H1 (cell line): ENCODE data around the gene HIBCH. TPM values are rescaled to one million over a fixed set of nuclear protein-coding genes. Genes with fewer than 3 reads are reported as not detected.

ENCODE experiments used
- CTCF ChIA-PET: fragments of 300-600 bp; sonication (Branson Sonifier 250); formaldehyde crosslinking; loops from one replicate; lab custom pipeline; 2021; ENCODE audit not compliant: partially characterized antibody; lab: Charles Lee
- POLR2A ChIA-PET: fragments of 300-600 bp; sonication (Branson Sonifier 250); formaldehyde crosslinking; loops from one replicate; lab custom pipeline; 2021; ENCODE audit warnings: inconsistent platforms; ENCODE audit not compliant: partially characterized antibody; lab: Charles Lee
- DNase-seq, 2 experiments: peaks; one replicate each; pipeline versions ENCODE4 v3.0.0 to v3.0.0-alpha.2; 2010 to 2022; ENCODE audit warnings: low spot score in 2 of 2, low read depth in 1 of 2, mixed read lengths in 1 of 2
- FAIRE-seq: peaks from 2 replicates; lab custom pipeline; 2011; peaks lifted over from hg19 to GRCh38; lab: Jason Lieb, UNC
- H2AFZ ChIP-seq: 2 replicates; pipeline ENCODE4 v1.8.1; 2012; ENCODE audit warnings: low read length, inconsistent platforms
- H2AK5ac ChIP-seq: 2 replicates; pipeline ENCODE4 v1.6.1; 2013; ENCODE audit warnings: low read depth, low read length
- H2BK120ac ChIP-seq: replicated peaks from 2 replicates; pipeline ENCODE3; 2013; ENCODE audit warnings: low read depth, low read length, inconsistent platforms
- H2BK12ac ChIP-seq: 2 replicates; pipeline ENCODE4 v1.6.1; 2013; ENCODE audit warnings: low read depth, low read length
- H2BK15ac ChIP-seq: 2 replicates; pipeline ENCODE4 v1.6.1; 2013; ENCODE audit warnings: low read length
- H2BK20ac ChIP-seq: 2 replicates; pipeline ENCODE4 v1.6.1; 2013; ENCODE audit warnings: low read length
- H2BK5ac ChIP-seq: 2 replicates; pipeline ENCODE4 v1.6.1; 2013; ENCODE audit warnings: low read depth, low read length
- H3K14ac ChIP-seq: 2 replicates; pipeline ENCODE4 v1.6.1; 2013; ENCODE audit warnings: inconsistent platforms; ENCODE audit not compliant: insufficient read length
- H3K18ac ChIP-seq: 2 replicates; pipeline ENCODE4 v1.6.1; 2013; ENCODE audit warnings: low read length; ENCODE audit errors: extremely low read depth
- H3K23ac ChIP-seq: 2 replicates; pipeline ENCODE4 v1.6.1; 2013; ENCODE audit warnings: inconsistent platforms; ENCODE audit not compliant: insufficient read length
- H3K23me2 ChIP-seq: 2 replicates; pipeline ENCODE4 v1.6.1; 2013; ENCODE audit warnings: low read depth, low read length
- H3K27ac ChIP-seq: 2 replicates; pipeline ENCODE4 v1.6.1; 2011; ENCODE audit warnings: low read depth, low read length, inconsistent platforms
- H3K27me3 ChIP-seq, 4 experiments: replicated peaks in 1 of 4; 1 replicate in 1 of 4; 2 replicates in 3 of 4; pipeline versions ENCODE4 v1.6.1 to v1.8.1; 2011 to 2013; ENCODE audit warnings: low read length in 3 of 4, mild to moderate bottlenecking in 3 of 4, inconsistent platforms in 2 of 4, mixed read lengths in 2 of 4, moderate library complexity in 1 of 4; ENCODE audit not compliant: control insufficient read depth in 3 of 4, insufficient read depth in 3 of 4; ENCODE audit errors: extremely low read depth in 1 of 4
- H3K36me3 ChIP-seq, 4 experiments: 2 replicates each; pipeline versions ENCODE4 v1.6.1 to v1.8.1; 2011 to 2013; ENCODE audit warnings: mild to moderate bottlenecking in 4 of 4, low read length in 3 of 4, moderate library complexity in 2 of 4, control low read depth in 1 of 4, inconsistent platforms in 1 of 4; ENCODE audit not compliant: insufficient read depth in 4 of 4, control insufficient read depth in 2 of 4
- H3K4ac ChIP-seq: replicated peaks from 2 replicates; pipeline ENCODE3; 2013; ENCODE audit warnings: low read length, low read depth, mixed read lengths, inconsistent platforms; ENCODE audit not compliant: insufficient read length
- H3K4me1 ChIP-seq, 4 experiments: replicated peaks in 1 of 4; 1 replicate in 1 of 4; 2 replicates in 3 of 4; pipeline versions ENCODE4 v1.6.1 to v1.8.1; 2011 to 2013; ENCODE audit warnings: low read length in 3 of 4, inconsistent platforms in 2 of 4, mixed read lengths in 1 of 4; ENCODE audit not compliant: insufficient read depth in 4 of 4, control insufficient read depth in 3 of 4
- H3K4me2 ChIP-seq, 2 experiments: 2 replicates each; pipeline versions ENCODE4 v1.6.1 to v1.8.1; 2011 to 2013; ENCODE audit warnings: low read depth in 2 of 2, low read length in 2 of 2, control low read depth in 1 of 2, inconsistent platforms in 1 of 2, mild to moderate bottlenecking in 1 of 2; ENCODE audit not compliant: insufficient read depth in 1 of 2
- H3K4me3 ChIP-seq, 4 experiments: fragments of 200-600, 300-600 bp in 1 of 4; sonication (generic), shearing (Covaris generic), sonication (Bioruptor Twin) in 1 of 4; 2 replicates each; pipeline versions ENCODE4 v1.5.1 to v1.8.1; 2011 to 2016; ENCODE audit warnings: low read length in 4 of 4, low read depth in 3 of 4, control low read depth in 2 of 4, inconsistent platforms in 2 of 4, mild to moderate bottlenecking in 2 of 4, mixed read lengths in 1 of 4, moderate library complexity in 1 of 4; ENCODE audit not compliant: insufficient read depth in 2 of 4; ENCODE audit errors: extremely low read depth in 1 of 4
- H3K56ac ChIP-seq: replicated peaks from 2 replicates; pipeline ENCODE3; 2013; ENCODE audit warnings: low read depth, mild to moderate bottlenecking, mixed read lengths, low read length, inconsistent platforms; ENCODE audit not compliant: insufficient read length
- H3K79me1 ChIP-seq: 2 replicates; pipeline ENCODE4 v1.6.1; 2013; ENCODE audit warnings: low read depth, low read length, control low read depth
- H3K79me2 ChIP-seq, 2 experiments: 2 replicates each; pipeline versions ENCODE4 v1.6.1 to v1.8.1; 2012 to 2013; ENCODE audit warnings: low read length in 2 of 2, mild to moderate bottlenecking in 2 of 2, inconsistent platforms in 1 of 2; ENCODE audit not compliant: insufficient read depth in 2 of 2, control insufficient read depth in 1 of 2
- H3K9ac ChIP-seq, 4 experiments: replicated peaks in 1 of 4; 1 replicate in 1 of 4; 2 replicates in 3 of 4; pipeline versions ENCODE4 v1.6.1 to v1.8.1; 2011 to 2013; ENCODE audit warnings: low read depth in 3 of 4, low read length in 3 of 4, control low read depth in 2 of 4, mild to moderate bottlenecking in 2 of 4, moderate library complexity in 2 of 4, inconsistent platforms in 1 of 4; ENCODE audit errors: extremely low read depth in 1 of 4
- H3K9me3 ChIP-seq, 2 experiments: 2 replicates each; pipeline versions ENCODE4 v1.6.1 to v1.8.1; 2012 to 2013; ENCODE audit warnings: mild to moderate bottlenecking in 2 of 2, moderate library complexity in 2 of 2, control low read depth in 1 of 2, inconsistent platforms in 1 of 2, low read depth in 1 of 2, low read length in 1 of 2, mixed read lengths in 1 of 2; ENCODE audit not compliant: insufficient read depth in 2 of 2
- H4K20me1 ChIP-seq, 2 experiments: replicated peaks in 1 of 2; 2 replicates each; pipeline versions ENCODE3 to v1.8.1; 2011 to 2013; ENCODE audit warnings: inconsistent platforms in 2 of 2, low read length in 2 of 2, mild to moderate bottlenecking in 1 of 2; ENCODE audit not compliant: insufficient read depth in 2 of 2, control insufficient read depth in 1 of 2
- H4K5ac ChIP-seq: 2 replicates; pipeline ENCODE4 v1.6.1; 2013; ENCODE audit warnings: low read length, low read depth, mixed read lengths, inconsistent platforms; ENCODE audit not compliant: insufficient read length
- H4K8ac ChIP-seq: 2 replicates; pipeline ENCODE4 v1.8.0; 2013; ENCODE audit warnings: mild to moderate bottlenecking, moderate library complexity, low read length, inconsistent platforms; ENCODE audit not compliant: insufficient read depth; ENCODE audit errors: extremely low read depth
- H4K91ac ChIP-seq: replicated peaks from 2 replicates; pipeline ENCODE3; 2013; ENCODE audit warnings: low read length, mixed read lengths, inconsistent platforms; ENCODE audit not compliant: insufficient read length
- CTCF ChIP-seq, 3 experiments: IDR thresholded peaks; 1 replicate in 2 of 3; 2 replicates in 1 of 3; pipeline versions ENCODE4 v1.5.1 to v1.6.1; 2011; ENCODE audit warnings: low read length in 3 of 3, mild to moderate bottlenecking in 3 of 3, inconsistent platforms in 2 of 3, low read depth in 1 of 3, moderate library complexity in 1 of 3; ENCODE audit not compliant: insufficient read depth in 1 of 3; ENCODE audit errors: control extremely low read depth in 1 of 3
- JUND ChIP-seq: IDR thresholded peaks from 2 replicates; pipeline ENCODE4 v1.6.1; 2011; ENCODE audit warnings: mild to moderate bottlenecking, improper control_type of control experiment, low read length
- WGBS, 2 experiments: shearing (Covaris generic) in 1 of 2; methylation state at CpG; one replicate each; pipeline versions ENCODE4 v1.1.6 to v1.1.7; 2013 to 2015; ENCODE audit warnings: low lambda C conversion rate in 2 of 2, mixed read lengths in 2 of 2, inconsistent platforms in 1 of 2, low coverage in 1 of 2, missing lambda C conversion rate in 1 of 2; ENCODE audit not compliant: insufficient replicate concordance in 2 of 2, insufficient coverage in 1 of 2, insufficient read length in 1 of 2; ENCODE audit errors: extremely low coverage in 1 of 2, missing lambda C conversion rate in 1 of 2; 5-methylcytosine and 5-hydroxymethylcytosine counted together
- long read RNA-seq, 2 experiments: library from RNA in 1 of 2; library from capped mRNA in 1 of 2; stranded (forward); transcript quantifications; one replicate each; pipeline ENCODE4 v2.0.0, GENCODE V29; 2021; ENCODE audit warnings: inconsistent platforms in 1 of 2
- polyA minus RNA-seq, 3 experiments: library from RNA; depleted of rRNA, polyadenylated mRNA; stranded (reverse); fragments of >200 nt; gene quantifications; 1 replicate in 2 of 3; 2 replicates in 1 of 3; pipeline ENCODE4 v1.2.3, GENCODE V29; 2011
- polyA plus RNA-seq, 7 experiments: library from polyadenylated mRNA; depleted of rRNA in 3 of 7; stranded (reverse) in 5 of 7; unstranded in 2 of 7; fragments of >200 nt in 5 of 7; fragments of 200-250 nt in 2 of 7; gene quantifications; 1 replicate in 5 of 7; 2 replicates in 1 of 7; 4 replicates in 1 of 7; pipeline versions ENCODE4 v1.2.1 to v1.2.3, GENCODE V29; 2011 to 2013; ENCODE audit warnings: missing spikeins in 2 of 7, mixed read lengths in 2 of 7
- total RNA-seq: library from RNA; stranded (reverse); fragmentation: NEBNext Ultra II Directional; extraction: Animal tissue kit (Norgen Biotek cat#: 25700); gene quantifications from 2 replicates; pipeline ENCODE4 v1.2.1, GENCODE V29; 2021

The HIBCH gene, protein sequence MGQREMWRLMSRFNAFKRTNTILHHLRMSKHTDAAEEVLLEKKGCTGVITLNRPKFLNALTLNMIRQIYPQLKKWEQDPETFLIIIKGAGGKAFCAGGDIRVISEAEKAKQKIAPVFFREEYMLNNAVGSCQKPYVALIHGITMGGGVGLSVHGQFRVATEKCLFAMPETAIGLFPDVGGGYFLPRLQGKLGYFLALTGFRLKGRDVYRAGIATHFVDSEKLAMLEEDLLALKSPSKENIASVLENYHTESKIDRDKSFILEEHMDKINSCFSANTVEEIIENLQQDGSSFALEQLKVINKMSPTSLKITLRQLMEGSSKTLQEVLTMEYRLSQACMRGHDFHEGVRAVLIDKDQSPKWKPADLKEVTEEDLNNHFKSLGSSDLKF
- total RNA-seq (30.7 and 31.8 TPM in 2 replicates), polyA plus RNA-seq (2011; rRNA removed) (4.7 and 7.5 TPM in 2 replicates), polyA minus RNA-seq (2011; rRNA and poly(A)+ RNA removed) (16.2 and 16.7 TPM in 2 replicates)
- 14.7 TPM for polyA plus RNA-seq (2011; cell fraction: cytosol; rRNA removed)
- 9.6 TPM for polyA plus RNA-seq (2011; cell fraction: nucleus; rRNA removed)
- 18.3 to 37.6 TPM (median 20.5 TPM) in 4 replicates for polyA plus RNA-seq (2012, experiment 1 of 2)
- 2.6 TPM for polyA plus RNA-seq (2012, experiment 2 of 2)
- 24.0 TPM for polyA plus RNA-seq (2013, experiment 1 of 2)
- 21.8 TPM for polyA plus RNA-seq (2013, experiment 2 of 2)
- 11.8 TPM for polyA minus RNA-seq (2011; cell fraction: cytosol; rRNA and poly(A)+ RNA removed)
- 44.2 TPM for polyA minus RNA-seq (2011; cell fraction: nucleus; rRNA and poly(A)+ RNA removed)
- long read RNA-seq, experiment 1, transcript HIBCH-201 (14 exons, 1,939 nt) = major isoform, 9 of 23 reads
- long read RNA-seq, experiment 1, partial matches to known transcripts = 10 of 23 reads
- long read RNA-seq, experiment 1, other reads (novel, unspliced or antisense) = 3 of 23 reads
- long read RNA-seq, experiment 2, transcript HIBCH-201 (14 exons, 1,939 nt) = major isoform, 83 of 183 reads
- long read RNA-seq, experiment 2, partial matches to known transcripts = 77 of 183 reads
- long read RNA-seq, experiment 2, other reads (novel, unspliced or antisense) = 21 of 183 reads

- peaks cover 5% of the 10 kb centered on the region; the same call in 1 of the 2 replicates for H3K23me2 ChIP-seq
- H3K27me3 ChIP-seq = no peaks in the 10 kb centered on the region
- H3K27ac ChIP-seq = no peak within 1 kb of the TSS
- DNase-seq = peak; percentile 94 to 96
- no peak within 1 kb of the TSS for H2BK20ac ChIP-seq
- ChIA-PET CTCF (interaction anchor here (0.6 to 2.4 kb wide), 19 partner anchors 9 to 834 kb away, joined by 3 to 12 read pairs (median 3); a partner anchor contains a TSS), POLR2A (interaction anchor here (0.8 to 2.2 kb wide), 6 partner anchors 10 to 261 kb away, joined by 3 to 7 read pairs (median 3); partner anchors contain the start of gene NEMP2)
- H4K91ac ChIP-seq = no peak within 1 kb of the TSS
- H2BK15ac ChIP-seq = no peak within 1 kb of the TSS
- peak within 1 kb of the TSS in 3 of 4 experiments; percentile 59 to 90 (median 64); a peak in 6 of 7 replicates for H3K9ac ChIP-seq
- peak within 1 kb of the TSS; percentile 99 for H2AFZ ChIP-seq
- no peaks in the 10 kb centered on the region for H3K79me1 ChIP-seq
- 0 out of 2 replicates have a peak within 1 kb of the TSS, but pooled peaks have one; percentile 33 for H2BK12ac ChIP-seq
- no peak within 1 kb of the TSS for H2BK120ac ChIP-seq
- H4K5ac ChIP-seq = peak within 1 kb of the TSS; percentile 32
- 1% methylated on average over 35 of the region's 50 CpGs; no CpG with 5 or more reads in 1 of the 2 experiments for WGBS, 2 experiments
- H3K79me2 ChIP-seq = peaks cover 0 to 25% of the 10 kb centered on the region in 2 experiments; a peak in 2 of 4 replicates
- H3K4me2 ChIP-seq = peak within 1 kb of the TSS; percentile 85 to 90
- peaks cover 0 to 3% of the 10 kb centered on the region in 2 experiments for H4K20me1 ChIP-seq
- H2AK5ac ChIP-seq = no peak within 1 kb of the TSS
- no peak within 1 kb of the TSS for H3K56ac ChIP-seq
- H3K36me3 ChIP-seq = no peaks in the 10 kb centered on the region
- no peak within 1 kb of the TSS for H2BK5ac ChIP-seq
- H3K4ac ChIP-seq = no peak within 1 kb of the TSS
- no peak within 1 kb of the TSS for H3K23ac ChIP-seq
- no peak within 1 kb of the TSS for H3K14ac ChIP-seq
- peak; percentile 81 for FAIRE-seq
- no peak within 1 kb of the TSS; the same call in 1 of the 2 replicates for H3K18ac ChIP-seq
- peaks cover 0 to 5% (median 0%) of the 10 kb centered on the region in 4 experiments; a peak in 2 of 7 replicates for H3K4me1 ChIP-seq
- no peaks in the 10 kb centered on the region for H3K9me3 ChIP-seq
- no peak within 1 kb of the TSS for H4K8ac ChIP-seq
- H3K4me3 ChIP-seq = peak within 1 kb of the TSS; percentile 49 to 90 (median 78)
- TF ChIP-seq CTCF (IDR thresholded peaks at IDR 0.05; ENCODE audit: control extremely low read depth in 1 of 3, insufficient read depth in 1 of 3, low read depth in 1 of 3, low read length in 3 of 3) = peak; percentile 78 to 93 (median 82)
- TF ChIP-seq JUND = peak; percentile 36; the same call in 1 of the 2 replicates
Measured at GRCh38 chr2:190319555-190320498, at the start of gene HIBCH. Gene HIBCH (minus strand): TSS chr2:190319826. CDS start chr2:190319750, 76 bp downstream.
